ENCODE data around the gene IL18. TPM values are rescaled to one million over a fixed set of nuclear protein-coding genes. Genes with fewer than 3 reads are reported as not detected.

IL18 gene
- total and polyA plus RNA-seq, 2 of the 8 experiments (the other 6 are each of a cell fraction or from before 2014, with no cell fraction given), result 0.29 to 0.84 TPM

- TF ChIP-seq SAP30 (IDR thresholded peaks at IDR 0.05; ENCODE audit: insufficient read depth, insufficient replicate concordance, low read length) (no peak), POLR2A (IDR thresholded peaks at IDR 0.05; ENCODE audit: control extremely low read depth in 1 of 2, low read depth in 2 of 2, low read length in 2 of 2) (no peak), BRCA1 (IDR thresholded peaks at IDR 0.05; ENCODE audit: low read depth, low read length) (no peak), GABPA (IDR thresholded peaks at IDR 0.05; ENCODE audit: borderline replicate concordance, insufficient read depth, low read length) (no peak)
Measured at GRCh38 chr11:112123129-112123528, 40.8 kb downstream of the IL18 start (continued).

Data from H1 (cell line).